SK-N-SH (cell line): ENCODE measurements around the gene UPB1. TPM values are rescaled to one million over a fixed set of nuclear protein-coding genes. Genes with fewer than 3 reads are reported as not detected.

Experiments
- CTCF ChIA-PET: fragments of 300-600, 350-600 bp; formaldehyde crosslinking; extraction: SDS; loops from one replicate; lab custom pipeline; 2021; lab: Yijun Ruan, JAX
- POLR2A ChIA-PET: fragments of 350-600 bp; sonication (Branson Sonifier 250); formaldehyde crosslinking; extraction: SDS; loops from one replicate; lab custom pipeline; 2020; ENCODE audit warnings: antibody characterized with exemption, inconsistent platforms; lab: Yijun Ruan, JAX
- DNase-seq: peaks from one replicate; pipeline ENCODE4 v3.0.0; 2012
- H2AFZ ChIP-seq: fragments of 200-600 bp; sonication (generic); 2 replicates; pipeline ENCODE4 v1.8.1; 2016; ENCODE audit warnings: antibody characterized with exemption, mild to moderate bottlenecking, low read depth
- H3F3A ChIP-seq: fragments of 200-600 bp; sonication (generic); replicated peaks from 2 replicates; pipeline ENCODE3; 2016; ENCODE audit warnings: antibody characterized with exemption, mild to moderate bottlenecking; ENCODE audit not compliant: insufficient read depth
- H3K27ac ChIP-seq, 2 experiments: fragments of 200-500 bp in 1 of 2; fragments of 200-600 bp in 1 of 2; sonication (Bioruptor generic) in 1 of 2; sonication (generic), shearing (Covaris generic) in 1 of 2; 2 replicates each; pipeline versions ENCODE4 v1.5.1 to v1.6.1; 2014 to 2016; ENCODE audit warnings: low read depth in 2 of 2, inconsistent platforms in 1 of 2, low read length in 1 of 2, mild to moderate bottlenecking in 1 of 2, mixed read lengths in 1 of 2
- H3K27me3 ChIP-seq: fragments of 200-600 bp; sonication (generic), shearing (Covaris generic); 2 replicates; pipeline ENCODE4 v1.6.1; 2016; ENCODE audit warnings: mixed run types; ENCODE audit not compliant: insufficient read depth
- H3K36me3 ChIP-seq, 2 experiments: fragments of 200-500 bp in 1 of 2; fragments of 200-600 bp in 1 of 2; sonication (Bioruptor generic) in 1 of 2; sonication (generic) in 1 of 2; replicated peaks in 1 of 2; 2 replicates each; pipeline versions ENCODE3 to v1.5.1; 2014 to 2016; ENCODE audit warnings: low read length in 1 of 2, mild to moderate bottlenecking in 1 of 2; ENCODE audit not compliant: insufficient read depth in 2 of 2, control insufficient read depth in 1 of 2
- H3K4me1 ChIP-seq, 2 experiments: fragments of 200-500 bp in 1 of 2; fragments of 200-600 bp in 1 of 2; sonication (Bioruptor generic) in 1 of 2; sonication (generic), shearing (Covaris generic) in 1 of 2; 2 replicates each; pipeline versions ENCODE4 v1.5.1 to v1.6.1; 2014 to 2016; ENCODE audit warnings: low read depth in 1 of 2, low read length in 1 of 2, mixed run types in 1 of 2; ENCODE audit not compliant: insufficient read depth in 2 of 2, control insufficient read depth in 1 of 2
- H3K4me2 ChIP-seq: fragments of 200-600 bp; sonication (generic), shearing (Covaris generic); 2 replicates; pipeline ENCODE4 v1.6.1; 2017; ENCODE audit warnings: mixed run types
- H3K4me3 ChIP-seq, 2 experiments: fragments of 200-500 bp in 1 of 2; fragments of 200-600 bp in 1 of 2; sonication (Bioruptor generic) in 1 of 2; sonication (generic), shearing (Covaris generic) in 1 of 2; 2 replicates each; pipeline versions ENCODE4 v1.5.1 to v1.8.1; 2014 to 2016; ENCODE audit warnings: low read depth in 2 of 2, inconsistent platforms in 1 of 2, low read length in 1 of 2, mild to moderate bottlenecking in 1 of 2, mixed read lengths in 1 of 2, moderate library complexity in 1 of 2
- H3K79me2 ChIP-seq: fragments of 200-600 bp; sonication (generic); 2 replicates; pipeline ENCODE4 v1.8.1; 2017; ENCODE audit warnings: mild to moderate bottlenecking; ENCODE audit not compliant: insufficient read depth
- H3K9ac ChIP-seq: fragments of 200-600 bp; sonication (generic); 2 replicates; pipeline ENCODE4 v1.6.1; 2017; ENCODE audit warnings: mixed run types
- H3K9me2 ChIP-seq: fragments of 200-600 bp; sonication (generic); 2 replicates; pipeline ENCODE4 v1.6.1; 2017; ENCODE audit warnings: mixed run types
- H3K9me3 ChIP-seq: fragments of 200-600 bp; sonication (generic); 2 replicates; pipeline ENCODE4 v1.6.1; 2017; ENCODE audit warnings: mixed run types, mild to moderate bottlenecking, moderate library complexity
- H4K20me1 ChIP-seq: fragments of 200-600 bp; sonication (generic); 2 replicates; pipeline ENCODE4 v1.6.1; 2017; ENCODE audit warnings: mild to moderate bottlenecking, mixed run types; ENCODE audit not compliant: insufficient read depth
- EP300 ChIP-seq, 2 experiments: IDR thresholded peaks; 2 replicates each; pipeline versions ENCODE4 v1.4.0 to v1.6.1; 2012; ENCODE audit warnings: borderline replicate concordance in 1 of 2, low read depth in 1 of 2, low read length in 1 of 2
- FOXJ3 ChIP-seq: sonication (generic); formaldehyde crosslinking; IDR thresholded peaks from 2 replicates; pipeline ENCODE4 v1.5.1; 2020; ENCODE audit warnings: mild to moderate bottlenecking, missing genetic modification reagents
- GABPA ChIP-seq: IDR thresholded peaks from 2 replicates; pipeline ENCODE4 v1.4.0; 2012; ENCODE audit warnings: low read depth, mild to moderate bottlenecking
- NRF1 ChIP-seq: IDR thresholded peaks from 2 replicates; pipeline ENCODE4 v1.6.1; 2012; ENCODE audit warnings: low read depth, mild to moderate bottlenecking, low read length
- RCOR1 ChIP-seq: fragments of 150-350 bp; IDR thresholded peaks from 2 replicates; pipeline ENCODE4 v1.6.1; 2017; ENCODE audit warnings: antibody characterized with exemption, low read length
- REST ChIP-seq: IDR thresholded peaks from 2 replicates; pipeline ENCODE4 v1.6.1; 2012; ENCODE audit warnings: mild to moderate bottlenecking, low read depth, low read length, moderate library complexity
- SMC3 ChIP-seq: IDR thresholded peaks from 2 replicates; pipeline ENCODE4 v1.6.1; 2012; ENCODE audit warnings: low read depth, low read length, improper control_type of control experiment
- ZBTB33 ChIP-seq: IDR thresholded peaks from 2 replicates; pipeline ENCODE4 v1.4.0; 2012; ENCODE audit warnings: low read depth, borderline replicate concordance
- WGBS: methylation state at CpG from one replicate; pipeline ENCODE4 v1.1.6; 2017; ENCODE audit warnings: low lambda C conversion rate; 5-methylcytosine and 5-hydroxymethylcytosine counted together
- polyA plus RNA-seq, 3 experiments: library from polyadenylated mRNA; depleted of rRNA; stranded (reverse); fragments of >200 nt; gene quantifications; 2 replicates each; pipeline ENCODE4 v1.2.3, GENCODE V29; 2012
- TF ChIP-seq, protein P1 (sequence below): fragments of 150-350 bp; IDR thresholded peaks from 2 replicates; pipeline ENCODE4 v1.6.1; 2017; ENCODE audit warnings: antibody characterized with exemption, low read length, low read depth, borderline replicate concordance
- TF ChIP-seq, protein P2 (sequence below): fragments of 150-350 bp; IDR thresholded peaks from 2 replicates; pipeline ENCODE4 v1.6.1; 2016; ENCODE audit warnings: mild to moderate bottlenecking, low read depth, low read length
- TF ChIP-seq, protein P3 (sequence below): IDR thresholded peaks from 2 replicates; pipeline ENCODE4 v1.4.0; 2012; ENCODE audit warnings: low read depth, borderline replicate concordance

UPB1 gene
- polyA plus RNA-seq, 1 of the 3 experiments (the other 2 are of a cell fraction) = 0.30 TPM

DNA sequence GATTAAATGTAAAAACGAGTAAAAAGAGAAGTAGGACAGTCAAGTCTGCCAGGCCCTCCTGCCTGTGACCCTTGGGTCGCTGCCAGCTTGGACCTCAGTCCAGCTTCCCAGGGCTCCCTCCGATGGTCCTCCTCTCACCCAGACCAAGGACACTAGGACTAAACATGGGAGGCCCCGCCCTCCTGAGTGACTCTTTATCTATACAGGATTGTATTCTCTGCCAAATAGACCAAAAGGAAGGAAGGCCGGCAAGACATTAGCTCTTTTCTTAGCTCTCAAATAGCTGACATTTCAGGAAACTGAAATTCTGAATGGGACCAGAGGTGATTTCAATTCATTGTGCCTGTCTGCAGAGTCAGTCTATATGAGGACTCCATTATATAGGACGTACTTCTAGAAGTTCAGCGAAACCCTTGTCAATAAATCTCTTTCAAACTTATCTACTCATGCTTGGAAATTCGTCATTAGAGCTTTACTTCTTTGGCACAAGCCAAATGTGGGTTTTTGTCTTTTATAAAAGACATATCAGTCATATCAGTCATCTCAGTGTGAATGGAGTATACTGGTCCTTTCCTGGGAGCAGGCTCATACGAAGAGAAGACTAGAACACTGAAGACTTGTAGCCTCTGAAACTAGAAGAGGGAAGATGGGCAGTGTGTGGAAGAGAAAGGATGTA, 39.2 kb upstream of the UPB1 start:
- no peaks in the 10 kb centered on the region for H4K20me1 ChIP-seq
- H3K4me3 ChIP-seq = no peak overlapping the region
- CTCF ChIA-PET = interaction anchor here (0.6 to 2.0 kb wide), 8 partner anchors 10 to 132 kb away, joined by 3 to 9 read pairs (median 4); no protein-coding TSS in a partner anchor
- no peak overlapping the region for H3K9ac ChIP-seq
- no peak for TF ChIP-seq NRF1
- TF ChIP-seq SMC3 = no peak
- TF ChIP-seq, protein P1, sequence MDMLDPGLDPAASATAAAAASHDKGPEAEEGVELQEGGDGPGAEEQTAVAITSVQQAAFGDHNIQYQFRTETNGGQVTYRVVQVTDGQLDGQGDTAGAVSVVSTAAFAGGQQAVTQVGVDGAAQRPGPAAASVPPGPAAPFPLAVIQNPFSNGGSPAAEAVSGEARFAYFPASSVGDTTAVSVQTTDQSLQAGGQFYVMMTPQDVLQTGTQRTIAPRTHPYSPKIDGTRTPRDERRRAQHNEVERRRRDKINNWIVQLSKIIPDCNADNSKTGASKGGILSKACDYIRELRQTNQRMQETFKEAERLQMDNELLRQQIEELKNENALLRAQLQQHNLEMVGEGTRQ = no peak
- TF ChIP-seq GABPA = no peak
- TF ChIP-seq REST = no peak
- TF ChIP-seq EP300 (IDR thresholded peaks at IDR 0.05; ENCODE audit: borderline replicate concordance in 1 of 2, low read depth in 1 of 2, low read length in 1 of 2) = no peak
- TF ChIP-seq RCOR1 = no peak
- no peak for TF ChIP-seq FOXJ3
- TF ChIP-seq, protein P2, sequence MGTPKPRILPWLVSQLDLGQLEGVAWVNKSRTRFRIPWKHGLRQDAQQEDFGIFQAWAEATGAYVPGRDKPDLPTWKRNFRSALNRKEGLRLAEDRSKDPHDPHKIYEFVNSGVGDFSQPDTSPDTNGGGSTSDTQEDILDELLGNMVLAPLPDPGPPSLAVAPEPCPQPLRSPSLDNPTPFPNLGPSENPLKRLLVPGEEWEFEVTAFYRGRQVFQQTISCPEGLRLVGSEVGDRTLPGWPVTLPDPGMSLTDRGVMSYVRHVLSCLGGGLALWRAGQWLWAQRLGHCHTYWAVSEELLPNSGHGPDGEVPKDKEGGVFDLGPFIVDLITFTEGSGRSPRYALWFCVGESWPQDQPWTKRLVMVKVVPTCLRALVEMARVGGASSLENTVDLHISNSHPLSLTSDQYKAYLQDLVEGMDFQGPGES = no peak
- TF ChIP-seq, protein P3, sequence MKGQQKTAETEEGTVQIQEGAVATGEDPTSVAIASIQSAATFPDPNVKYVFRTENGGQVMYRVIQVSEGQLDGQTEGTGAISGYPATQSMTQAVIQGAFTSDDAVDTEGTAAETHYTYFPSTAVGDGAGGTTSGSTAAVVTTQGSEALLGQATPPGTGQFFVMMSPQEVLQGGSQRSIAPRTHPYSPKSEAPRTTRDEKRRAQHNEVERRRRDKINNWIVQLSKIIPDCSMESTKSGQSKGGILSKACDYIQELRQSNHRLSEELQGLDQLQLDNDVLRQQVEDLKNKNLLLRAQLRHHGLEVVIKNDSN = no peak
- TF ChIP-seq ZBTB33 = no peak
- H3K4me1 ChIP-seq = peaks cover 0 to 8% of the 10 kb centered on the region in 2 experiments; a peak in 3 of 4 replicates
- no peak for DNase-seq
- no peaks in the 10 kb centered on the region for H3K36me3 ChIP-seq
- POLR2A ChIA-PET = interaction anchor here (1.0 to 1.2 kb wide), 2 partner anchors 32 to 133 kb away, joined by 3 to 4 read pairs; no protein-coding TSS in a partner anchor
- H3K4me2 ChIP-seq = no peak overlapping the region
- H3K27ac ChIP-seq = no peak overlapping the region; a peak in 1 of 4 replicates
- 82% methylated on average over 9 of the region's 9 CpGs for WGBS
- H3K79me2 ChIP-seq = no peaks in the 10 kb centered on the region
- H3K27me3 ChIP-seq = no peaks in the 10 kb centered on the region
- no peak overlapping the region for H2AFZ ChIP-seq
- H3K9me3 ChIP-seq = 0 out of 2 replicates have a peak, but pooled peaks cover 5% of the 10 kb centered on the region
- no peaks in the 10 kb centered on the region for H3F3A ChIP-seq
- H3K9me2 ChIP-seq = no peaks in the 10 kb centered on the region
